IPS-20b (cell line): ENCODE results near the gene DNTT.

Experiments
- H3K27ac ChIP-seq: one replicate; pipeline ENCODE4 v1.5.1; 2013; ENCODE audit warnings: low read length
- H3K27me3 ChIP-seq: 2 replicates; pipeline ENCODE4 v1.6.1; 2013; ENCODE audit warnings: mild to moderate bottlenecking, low read length, inconsistent platforms; ENCODE audit not compliant: insufficient read depth
- H3K36me3 ChIP-seq: 2 replicates; pipeline ENCODE4 v1.6.1; 2013; ENCODE audit warnings: low read depth, mild to moderate bottlenecking, inconsistent platforms, low read length, moderate library complexity; ENCODE audit not compliant: insufficient read depth
- H3K4me1 ChIP-seq: 2 replicates; pipeline ENCODE4 v1.6.1; 2013; ENCODE audit warnings: mild to moderate bottlenecking, control low read depth, inconsistent platforms, low read length, moderate library complexity; ENCODE audit not compliant: insufficient read depth
- H3K4me3 ChIP-seq: 2 replicates; pipeline ENCODE4 v1.5.1; 2013; ENCODE audit warnings: mild to moderate bottlenecking, low read length, inconsistent platforms
- H3K9ac ChIP-seq: 2 replicates; pipeline ENCODE4 v1.6.1; 2013; ENCODE audit warnings: low read depth, mild to moderate bottlenecking, inconsistent platforms, low read length, moderate library complexity
- H3K9me3 ChIP-seq: 2 replicates; pipeline ENCODE4 v1.6.1; 2013; ENCODE audit warnings: mild to moderate bottlenecking, low read depth, low read length, inconsistent platforms; ENCODE audit not compliant: insufficient read depth

Gene DNTT

GRCh38 chr10:96319754-96320474 lies 15.7 kb downstream of the DNTT start:
- Histone ChIP-seq H3K36me3 (no peaks in the 10 kb centered on the region), H3K4me1 (peaks cover 7% of the 10 kb centered on the region; the same call in 1 of the 2 replicates), H3K9me3 (no peaks in the 10 kb centered on the region), H3K4me3 (no peak overlapping the region), H3K9ac (no peak overlapping the region), H3K27ac (no peak overlapping the region), H3K27me3 (no peaks in the 10 kb centered on the region)

- no peak overlapping the region for H3K27ac ChIP-seq
- H3K27me3 ChIP-seq = no peaks in the 10 kb centered on the region
- H3K4me3 ChIP-seq = no peak overlapping the region
- no peak overlapping the region for H3K9ac ChIP-seq
- peaks cover 7% of the 10 kb centered on the region; the same call in 1 of the 2 replicates for H3K4me1 ChIP-seq
- no peaks in the 10 kb centered on the region for H3K36me3 ChIP-seq
- H3K9me3 ChIP-seq = no peaks in the 10 kb centered on the region
These were observed 17.6 kb downstream of the DNTT start for GRCh38 chr10:96321822-96322221.

- Histone ChIP-seq H3K36me3 (no peaks in the 10 kb centered on the region), H3K27ac (no peak overlapping the region), H3K4me1 (peaks cover 7% of the 10 kb centered on the region; the same call in 1 of the 2 replicates), H3K9ac (no peak overlapping the region), H3K4me3 (no peak overlapping the region), H3K9me3 (no peaks in the 10 kb centered on the region), H3K27me3 (no peaks in the 10 kb centered on the region)
These were observed 18.0 kb downstream of the DNTT start for GRCh38 chr10:96322275-96322674.

GRCh38 chr10:96324447-96324846 lies 20.2 kb downstream of the DNTT start:
- no peak overlapping the region for H3K27ac ChIP-seq
- H3K9ac ChIP-seq = no peak overlapping the region
- H3K36me3 ChIP-seq = no peaks in the 10 kb centered on the region
- H3K9me3 ChIP-seq = no peaks in the 10 kb centered on the region
- H3K27me3 ChIP-seq = no peaks in the 10 kb centered on the region
- H3K4me3 ChIP-seq = no peak overlapping the region
- peaks cover 7% of the 10 kb centered on the region; the same call in 1 of the 2 replicates for H3K4me1 ChIP-seq

- H3K9ac ChIP-seq = no peak overlapping the region
- H3K36me3 ChIP-seq = no peaks in the 10 kb centered on the region
- no peaks in the 10 kb centered on the region for H3K27me3 ChIP-seq
- no peak overlapping the region for H3K4me3 ChIP-seq
- no peaks in the 10 kb centered on the region for H3K4me1 ChIP-seq
- no peak overlapping the region for H3K27ac ChIP-seq
- no peaks in the 10 kb centered on the region for H3K9me3 ChIP-seq
These were observed 21.6 kb downstream of the DNTT start for GRCh38 chr10:96325719-96326373.

GRCh38 chr10:96327462-96327861 lies 23.2 kb downstream of the DNTT start:
- Histone ChIP-seq H3K4me3 (no peak overlapping the region), H3K27me3 (no peaks in the 10 kb centered on the region), H3K36me3 (no peaks in the 10 kb centered on the region), H3K9me3 (no peaks in the 10 kb centered on the region), H3K27ac (no peak overlapping the region), H3K4me1 (no peaks in the 10 kb centered on the region), H3K9ac (no peak overlapping the region)

- H3K27me3 ChIP-seq = no peaks in the 10 kb centered on the region
- H3K4me1 ChIP-seq = peaks cover 6% of the 10 kb centered on the region; the same call in 1 of the 2 replicates
- no peaks in the 10 kb centered on the region for H3K9me3 ChIP-seq
- H3K4me3 ChIP-seq = no peak overlapping the region
- H3K9ac ChIP-seq = no peak overlapping the region
- no peak overlapping the region for H3K27ac ChIP-seq
- H3K36me3 ChIP-seq = no peaks in the 10 kb centered on the region
These were observed 28.9 kb downstream of the DNTT start for GRCh38 chr10:96333101-96333500.

- Histone ChIP-seq H3K9me3 (no peaks in the 10 kb centered on the region), H3K4me1 (peaks cover 6% of the 10 kb centered on the region; the same call in 1 of the 2 replicates), H3K27me3 (no peaks in the 10 kb centered on the region), H3K27ac (no peak overlapping the region), H3K9ac (no peak overlapping the region), H3K4me3 (no peak overlapping the region), H3K36me3 (no peaks in the 10 kb centered on the region)
These were observed 30.6 kb downstream of the DNTT start for GRCh38 chr10:96334616-96335526.

- no peaks in the 10 kb centered on the region for H3K36me3 ChIP-seq
- no peaks in the 10 kb centered on the region for H3K9me3 ChIP-seq
- no peak overlapping the region for H3K4me3 ChIP-seq
- H3K9ac ChIP-seq = no peak overlapping the region
- H3K4me1 ChIP-seq = peaks cover 21% of the 10 kb centered on the region
- no peaks in the 10 kb centered on the region for H3K27me3 ChIP-seq
- H3K27ac ChIP-seq = no peak overlapping the region
These were observed 32.9 kb downstream of the DNTT start for GRCh38 chr10:96337106-96337505.

- Histone ChIP-seq H3K27me3 (peaks cover 3% of the 10 kb centered on the region; the same call in 1 of the 2 replicates), H3K4me3 (no peak overlapping the region), H3K36me3 (no peaks in the 10 kb centered on the region), H3K4me1 (peaks cover 21% of the 10 kb centered on the region), H3K27ac (no peak overlapping the region), H3K9me3 (no peaks in the 10 kb centered on the region), H3K9ac (no peak overlapping the region)
These were observed 34.2 kb downstream of the DNTT start for GRCh38 chr10:96338279-96338925.

GRCh38 chr10:96339383-96339782 lies 35.1 kb downstream of the DNTT start:
- Histone ChIP-seq H3K9ac (no peak overlapping the region), H3K9me3 (no peaks in the 10 kb centered on the region), H3K4me1 (peaks cover 21% of the 10 kb centered on the region), H3K27ac (no peak overlapping the region), H3K36me3 (no peaks in the 10 kb centered on the region), H3K4me3 (no peak overlapping the region), H3K27me3 (peaks cover 11% of the 10 kb centered on the region; the same call in 1 of the 2 replicates)
